DND-41 (cell line): ENCODE results near the gene PPP1R2C.

Source experiments
- ATAC-seq: fragments of 200-7000 bp; cut with Tn5 transposase; 3 replicates; pipeline ENCODE4 v1.9.1; 2021; ENCODE audit warnings: low read depth; ENCODE audit not compliant: insufficient read depth
- DNase-seq: peaks from one replicate; pipeline ENCODE4 v3.0.0-alpha.2; 2020
- H2AFZ ChIP-seq: 2 replicates; pipeline ENCODE4 v1.6.0; 2012; ENCODE audit warnings: low read depth, low read length
- H3K27ac ChIP-seq: 2 replicates; pipeline ENCODE4 v1.5.1; 2012; ENCODE audit warnings: low read length, inconsistent platforms
- H3K27me3 ChIP-seq: fragments of 200-600 bp; sonication (generic); 2 replicates; pipeline ENCODE4 v1.6.0; 2012; ENCODE audit warnings: low read length, mild to moderate bottlenecking, inconsistent platforms; ENCODE audit not compliant: insufficient read depth, poor library complexity
- H3K36me3 ChIP-seq: 2 replicates; pipeline ENCODE4 v1.5.1; 2012; ENCODE audit warnings: low read length, inconsistent platforms; ENCODE audit not compliant: insufficient read depth
- H3K4me1 ChIP-seq: 2 replicates; pipeline ENCODE4 v1.5.1; 2012; ENCODE audit warnings: mild to moderate bottlenecking, low read length; ENCODE audit not compliant: insufficient read depth
- H3K4me2 ChIP-seq: 2 replicates; pipeline ENCODE4 v1.6.0; 2012; ENCODE audit warnings: mild to moderate bottlenecking, moderate library complexity, low read length, inconsistent platforms; ENCODE audit not compliant: insufficient read depth
- H3K4me3 ChIP-seq, 2 experiments: fragments of 200-600 bp in 1 of 2; shearing (Covaris generic) in 1 of 2; 2 replicates each; pipeline ENCODE4 v1.5.1; 2012 to 2016; ENCODE audit warnings: inconsistent platforms in 2 of 2, low read length in 2 of 2, mild to moderate bottlenecking in 2 of 2, low read depth in 1 of 2, moderate library complexity in 1 of 2
- H3K79me2 ChIP-seq: 2 replicates; pipeline ENCODE4 v1.6.0; 2012; ENCODE audit warnings: low read length, inconsistent platforms; ENCODE audit not compliant: insufficient read depth
- H3K9ac ChIP-seq: 2 replicates; pipeline ENCODE4 v1.6.0; 2012; ENCODE audit warnings: low read depth, mild to moderate bottlenecking, inconsistent platforms, low read length, moderate library complexity
- H3K9me3 ChIP-seq: 2 replicates; pipeline ENCODE4 v1.5.1; 2012; ENCODE audit warnings: low read length, moderate library complexity, mild to moderate bottlenecking, inconsistent platforms; ENCODE audit not compliant: insufficient read depth, severe bottlenecking
- H4K20me1 ChIP-seq: 2 replicates; pipeline ENCODE4 v1.6.0; 2012; ENCODE audit warnings: low read length; ENCODE audit not compliant: insufficient read depth
- EZH2 ChIP-seq: IDR thresholded peaks from 3 replicates; pipeline ENCODE4 v1.6.1; 2012; ENCODE audit warnings: borderline replicate concordance, low read depth, mild to moderate bottlenecking, moderate library complexity, low read length, inconsistent platforms; ENCODE audit not compliant: severe bottlenecking
- TF ChIP-seq, protein P1 (sequence below): IDR thresholded peaks from 2 replicates; pipeline ENCODE4 v1.5.1; 2012; ENCODE audit warnings: borderline replicate concordance, low read length, moderate library complexity, mild to moderate bottlenecking; ENCODE audit not compliant: poor library complexity, severe bottlenecking; ENCODE audit errors: extremely low read depth

Gene PPP1R2C

DNA sequence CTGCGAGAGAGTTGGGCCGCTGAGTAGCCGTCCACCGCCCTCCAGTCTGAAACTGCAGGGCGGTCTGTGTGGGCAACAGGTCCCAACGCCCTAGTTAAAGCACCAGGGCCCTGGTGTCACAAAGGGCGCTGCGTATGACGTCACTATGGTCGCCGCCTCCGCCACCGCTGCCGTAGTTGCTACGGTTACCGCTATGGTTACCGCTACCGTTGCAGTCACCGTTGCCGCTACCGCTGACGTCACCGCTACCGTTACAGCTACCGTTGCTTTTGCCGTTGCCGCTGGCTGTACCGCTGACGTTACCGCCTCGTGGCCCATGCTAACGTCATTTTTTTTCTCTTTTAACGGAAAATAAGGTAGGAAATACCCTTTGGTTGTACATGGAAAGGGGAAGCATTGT, at the start of gene PPP1R2C:
Gene PPP1R2C (minus strand): TSS at position 68 of the 400 bp plus-strand sequence. CDS start 84 bp downstream, outside the sequence.
- H3K4me2 ChIP-seq, result no peak within 1 kb of the TSS
- H3K4me1 ChIP-seq, result peaks cover 9% of the 10 kb centered on the region
- H3K27ac ChIP-seq, result no peak within 1 kb of the TSS
- no peaks in the 10 kb centered on the region for H4K20me1 ChIP-seq
- no peak within 1 kb of the TSS for H3K4me3 ChIP-seq
- H3K9me3 ChIP-seq, result no peaks in the 10 kb centered on the region
- no peak within 1 kb of the TSS for H2AFZ ChIP-seq
- H3K27me3 ChIP-seq, result no peaks in the 10 kb centered on the region
- TF ChIP-seq EZH2, result no peak
- TF ChIP-seq, protein P1, sequence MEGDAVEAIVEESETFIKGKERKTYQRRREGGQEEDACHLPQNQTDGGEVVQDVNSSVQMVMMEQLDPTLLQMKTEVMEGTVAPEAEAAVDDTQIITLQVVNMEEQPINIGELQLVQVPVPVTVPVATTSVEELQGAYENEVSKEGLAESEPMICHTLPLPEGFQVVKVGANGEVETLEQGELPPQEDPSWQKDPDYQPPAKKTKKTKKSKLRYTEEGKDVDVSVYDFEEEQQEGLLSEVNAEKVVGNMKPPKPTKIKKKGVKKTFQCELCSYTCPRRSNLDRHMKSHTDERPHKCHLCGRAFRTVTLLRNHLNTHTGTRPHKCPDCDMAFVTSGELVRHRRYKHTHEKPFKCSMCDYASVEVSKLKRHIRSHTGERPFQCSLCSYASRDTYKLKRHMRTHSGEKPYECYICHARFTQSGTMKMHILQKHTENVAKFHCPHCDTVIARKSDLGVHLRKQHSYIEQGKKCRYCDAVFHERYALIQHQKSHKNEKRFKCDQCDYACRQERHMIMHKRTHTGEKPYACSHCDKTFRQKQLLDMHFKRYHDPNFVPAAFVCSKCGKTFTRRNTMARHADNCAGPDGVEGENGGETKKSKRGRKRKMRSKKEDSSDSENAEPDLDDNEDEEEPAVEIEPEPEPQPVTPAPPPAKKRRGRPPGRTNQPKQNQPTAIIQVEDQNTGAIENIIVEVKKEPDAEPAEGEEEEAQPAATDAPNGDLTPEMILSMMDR, result no peak
- no peak within 1 kb of the TSS for H3K9ac ChIP-seq
- no peaks in the 10 kb centered on the region for H3K36me3 ChIP-seq
- ATAC-seq (no peak), DNase-seq (no peak)
- H3K79me2 ChIP-seq, result no peaks in the 10 kb centered on the region

DNA sequence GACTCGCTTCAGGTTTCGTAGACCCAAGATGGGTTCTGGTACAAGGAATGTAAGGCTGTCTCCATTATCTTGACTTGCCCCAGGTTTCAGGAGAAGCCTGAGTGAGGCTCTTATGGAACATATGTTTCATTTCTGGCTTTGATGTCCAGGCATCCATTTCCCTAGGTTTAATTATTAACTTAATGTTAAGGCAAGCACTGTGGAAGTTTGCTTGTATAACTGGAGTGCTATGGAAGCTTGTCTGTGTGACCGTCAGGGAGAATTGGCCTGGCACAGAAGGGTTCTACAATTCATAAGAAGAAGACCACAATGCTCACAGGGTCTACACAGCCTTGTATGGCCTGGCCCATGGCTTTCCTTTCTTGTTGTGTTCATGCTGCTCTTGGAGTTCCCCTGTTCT, 47.2 kb upstream of the PPP1R2C start:
- Histone ChIP-seq H3K27me3 (no peaks in the 10 kb centered on the region), H3K9ac (no peak overlapping the region), H3K4me1 (no peaks in the 10 kb centered on the region), H3K4me3 (no peak overlapping the region), H3K36me3 (no peaks in the 10 kb centered on the region), H3K4me2 (no peak overlapping the region), H2AFZ (no peak overlapping the region), H3K9me3 (peaks cover 4% of the 10 kb centered on the region), H3K27ac (no peak overlapping the region), H3K79me2 (no peaks in the 10 kb centered on the region), H4K20me1 (no peaks in the 10 kb centered on the region)
- no peak for ATAC-seq
- TF ChIP-seq, protein P1, result no peak
- no peak for TF ChIP-seq EZH2
- no peak for DNase-seq

DNA sequence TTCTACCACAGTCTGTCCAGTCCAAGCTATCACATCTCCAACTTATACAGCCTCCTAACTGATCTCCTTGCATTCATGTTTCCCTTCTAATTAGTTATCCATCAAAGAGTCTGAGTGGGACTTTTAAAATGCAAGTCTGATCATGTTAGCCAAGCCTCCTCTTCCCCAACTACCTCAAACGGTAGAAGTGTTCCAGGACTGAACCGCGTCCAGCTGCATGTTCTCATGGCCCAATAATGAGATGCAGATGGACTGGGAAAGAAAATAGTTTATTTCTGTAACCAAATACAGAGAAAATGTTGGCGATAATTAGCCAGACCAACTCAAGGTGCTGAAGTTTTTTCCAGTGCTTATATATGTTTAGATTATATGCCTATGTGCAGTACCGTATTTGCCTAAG, 46.6 kb upstream of the PPP1R2C start:
- H3K4me3 ChIP-seq, result no peak overlapping the region
- ATAC-seq (no peak), DNase-seq (no peak)
- no peaks in the 10 kb centered on the region for H3K4me1 ChIP-seq
- H3K9ac ChIP-seq, result no peak overlapping the region
- no peaks in the 10 kb centered on the region for H3K27me3 ChIP-seq
- peaks cover 4% of the 10 kb centered on the region for H3K9me3 ChIP-seq
- H3K4me2 ChIP-seq, result no peak overlapping the region
- TF ChIP-seq, protein P1, result no peak
- no peak for TF ChIP-seq EZH2
- no peak overlapping the region for H2AFZ ChIP-seq
- no peaks in the 10 kb centered on the region for H3K79me2 ChIP-seq
- no peaks in the 10 kb centered on the region for H4K20me1 ChIP-seq
- no peaks in the 10 kb centered on the region for H3K36me3 ChIP-seq
- no peak overlapping the region for H3K27ac ChIP-seq

DNA sequence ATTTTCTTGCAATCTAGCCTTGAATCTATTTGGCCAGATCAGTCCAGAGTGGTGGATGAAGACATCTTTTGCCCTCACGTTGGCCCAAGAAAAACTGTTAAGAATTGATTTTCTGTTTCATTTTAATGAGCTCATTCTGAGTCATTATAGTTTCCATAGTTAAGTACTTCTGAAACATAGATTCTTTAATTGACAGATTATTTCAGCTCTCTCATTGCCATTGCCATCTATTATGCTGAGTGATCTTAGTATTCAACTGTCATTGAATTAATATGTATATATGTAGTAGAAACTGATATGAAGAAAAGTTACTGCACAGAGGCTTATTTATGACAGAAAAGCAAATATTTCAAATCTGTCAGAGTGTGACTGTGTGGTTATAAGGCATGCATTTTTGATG, 45.5 kb upstream of the PPP1R2C start:
- Histone ChIP-seq H3K4me2 (no peak overlapping the region), H3K9ac (no peak overlapping the region), H2AFZ (no peak overlapping the region), H3K36me3 (no peaks in the 10 kb centered on the region), H3K27ac (no peak overlapping the region), H3K27me3 (no peaks in the 10 kb centered on the region), H4K20me1 (no peaks in the 10 kb centered on the region), H3K4me3 (no peak overlapping the region), H3K79me2 (no peaks in the 10 kb centered on the region), H3K4me1 (no peaks in the 10 kb centered on the region), H3K9me3 (peaks cover 8% of the 10 kb centered on the region)
- no peak for DNase-seq
- TF ChIP-seq, protein P1, result no peak
- TF ChIP-seq EZH2, result no peak
- no peak for ATAC-seq
